ENCODE measurements around the gene AGTPBP1. TPM values are rescaled to one million over a fixed set of nuclear protein-coding genes. Genes with fewer than 3 reads are reported as not detected.
A peak's percentile ranks its signal among the peaks of the same experiment; 100 is the strongest.
"Not testable (repeated sequence)": the region's sequence is repeated elsewhere in the genome, so short reads cannot be mapped to it uniquely, and the experiment has no call there.

Gene AGTPBP1
- total RNA-seq, 1 experiment from 2014 or later, result 38.3 TPM

- no peak for DNase-seq (ENCODE audit: extremely low read depth, low read depth)
Observed at GRCh38 chr9:85645909-85646627, 95.7 kb downstream of the AGTPBP1 start.

- DNase-seq (ENCODE audit: extremely low read depth, low read depth), result no peak
Observed at GRCh38 chr9:85640425-85640824, 101.3 kb downstream of the AGTPBP1 start.

- DNase-seq (ENCODE audit: extremely low read depth, low read depth), result no peak
Observed at GRCh38 chr9:85639675-85640186, 102.0 kb downstream of the AGTPBP1 start.

- DNase-seq (ENCODE audit: extremely low read depth, low read depth), result no peak
Observed at GRCh38 chr9:85631809-85632208, 109.9 kb downstream of the AGTPBP1 start.

GRCh38 chr9:85630676-85631075 lies 111.1 kb downstream of the AGTPBP1 start:
- DNase-seq (ENCODE audit: extremely low read depth, low read depth), result no peak

GRCh38 chr9:85617141-85617670 lies 124.5 kb downstream of the AGTPBP1 start:
- DNase-seq (ENCODE audit: extremely low read depth, low read depth), result no peak

GRCh38 chr9:85615792-85616191 lies 126.0 kb downstream of the AGTPBP1 start:
- no peak for DNase-seq (ENCODE audit: extremely low read depth, low read depth)

- DNase-seq (ENCODE audit: extremely low read depth, low read depth), result peak; percentile 65
Observed at GRCh38 chr9:85610074-85610860, 131.5 kb downstream of the AGTPBP1 start.

GRCh38 chr9:85605905-85606304 lies 135.8 kb downstream of the AGTPBP1 start:
- DNase-seq (ENCODE audit: extremely low read depth, low read depth), result no peak

GRCh38 chr9:85603936-85604335 lies 137.8 kb downstream of the AGTPBP1 start:
- DNase-seq (ENCODE audit: extremely low read depth, low read depth), result no peak

- no peak for DNase-seq (ENCODE audit: extremely low read depth, low read depth)
Observed at GRCh38 chr9:85602742-85603141, 139.0 kb downstream of the AGTPBP1 start.

GRCh38 chr9:85600675-85601263 lies 141.0 kb downstream of the AGTPBP1 start:
- no peak for DNase-seq (ENCODE audit: extremely low read depth, low read depth)

GRCh38 chr9:85599540-85600105 lies 142.1 kb downstream of the AGTPBP1 start:
- DNase-seq (ENCODE audit: extremely low read depth, low read depth), result no peak

GRCh38 chr9:85594316-85594715 lies 147.4 kb downstream of the AGTPBP1 start:
- DNase-seq (ENCODE audit: extremely low read depth, low read depth), result no peak

GRCh38 chr9:85586684-85587083 lies 155.1 kb downstream of the AGTPBP1 start:
- no peak for DNase-seq (ENCODE audit: extremely low read depth, low read depth)

GRCh38 chr9:85577353-85577952 lies 164.3 kb downstream of the AGTPBP1 start:
- DNase-seq (ENCODE audit: extremely low read depth, low read depth), result no peak

- no peak for DNase-seq (ENCODE audit: extremely low read depth, low read depth)
Observed at GRCh38 chr9:85575868-85576267, 165.9 kb downstream of the AGTPBP1 start.

GRCh38 chr9:85573546-85573945 lies 168.2 kb downstream of the AGTPBP1 start:
- DNase-seq (ENCODE audit: extremely low read depth, low read depth), result not testable (repeated sequence)

- not testable (repeated sequence) for DNase-seq (ENCODE audit: extremely low read depth, low read depth)
Observed at GRCh38 chr9:85572917-85573316, 168.8 kb downstream of the AGTPBP1 start.

- no peak for DNase-seq (ENCODE audit: extremely low read depth, low read depth)
Observed at GRCh38 chr9:85569988-85570387, 171.8 kb downstream of the AGTPBP1 start.
